Measurements from ENCODE around the gene NIT1. TPM values are rescaled to one million over a fixed set of nuclear protein-coding genes. Genes with fewer than 3 reads are reported as not detected.

The NIT1 gene
- total RNA-seq, 1 donor from 2014 or later = 31.9 TPM

GRCh38 chr1:161168906-161169305 lies 51.0 kb downstream of the NIT1 start:
- no peak for DNase-seq
- intact Hi-C loops (cut with micrococcal nuclease) = no loop called here
- H3K36me3 ChIP-seq = peaks cover 60% of the 10 kb centered on the region
- H3K27me3 ChIP-seq (ENCODE audit: low read depth) = no peaks in the 10 kb centered on the region
- no peak overlapping the region for H3K27ac ChIP-seq (replicated peaks)
- H3K9me3 ChIP-seq (replicated peaks) = no peaks in the 10 kb centered on the region
- H3K4me1 ChIP-seq = peaks cover 50% of the 10 kb centered on the region
- no peak overlapping the region for H3K4me3 ChIP-seq
- TF ChIP-seq CTCF (IDR thresholded peaks at IDR 0.05; ENCODE audit: borderline replicate concordance) = no peak

Other genes starting within 250 kb of the NIT1 start
- gene ITLN1, start 232.9 kb upstream of the NIT1 start, total RNA-seq = 1.0 TPM
- gene ITLN2, start 163.3 kb upstream of the NIT1 start, total RNA-seq = 0.19 TPM
- gene F11R, start 97.0 kb upstream of the NIT1 start, total RNA-seq = 8.3 TPM
- 13.4 TPM for gene TSTD1, start 79.1 kb upstream of the NIT1 start, total RNA-seq
- 31.7 TPM for gene USF1, start 72.1 kb upstream of the NIT1 start, total RNA-seq
- 2.4 TPM for gene ARHGAP30, start 48.2 kb upstream of the NIT1 start, total RNA-seq
- gene NECTIN4, start 28.5 kb upstream of the NIT1 start, total RNA-seq = not detected
- gene KLHDC9, start 19.7 kb upstream of the NIT1 start, total RNA-seq = 9.1 TPM
- 62.5 TPM for gene PFDN2, start 68 bp upstream of the NIT1 start, total RNA-seq
- 25.2 TPM for gene DEDD, start 14.6 kb downstream of the NIT1 start, total RNA-seq
- 76.4 TPM for gene UFC1, start 35.9 kb downstream of the NIT1 start, total RNA-seq
- 20.0 TPM for gene USP21, start 41.4 kb downstream of the NIT1 start, total RNA-seq
- 15.2 TPM for gene PPOX, start 48.3 kb downstream of the NIT1 start, total RNA-seq
- 23.2 TPM for gene B4GALT3, start 59.4 kb downstream of the NIT1 start, total RNA-seq
- gene ADAMTS4, start 80.9 kb downstream of the NIT1 start, total RNA-seq = 14.1 TPM
- 302 TPM for gene NDUFS2, start 84.3 kb downstream of the NIT1 start, total RNA-seq
- gene FCER1G, start 97.2 kb downstream of the NIT1 start, total RNA-seq = 22.0 TPM
- not detected for gene APOA2, start 105.5 kb downstream of the NIT1 start, total RNA-seq
- 39.3 TPM for gene TOMM40L, start 108.0 kb downstream of the NIT1 start, total RNA-seq
- not detected for gene NR1I3, start 120.1 kb downstream of the NIT1 start, total RNA-seq
- gene PCP4L1, start 140.6 kb downstream of the NIT1 start, total RNA-seq = not detected
- 3.5 TPM for gene MPZ, start 191.9 kb downstream of the NIT1 start, total RNA-seq
- gene SDHC, start 196.3 kb downstream of the NIT1 start, total RNA-seq = 393 TPM
- gene CFAP126, start 249.8 kb downstream of the NIT1 start, total RNA-seq = not detected

Data from left ventricle myocardium inferior (tissue), 1 donor.